ENCODE measurements around the gene KCNJ2.

DNA sequence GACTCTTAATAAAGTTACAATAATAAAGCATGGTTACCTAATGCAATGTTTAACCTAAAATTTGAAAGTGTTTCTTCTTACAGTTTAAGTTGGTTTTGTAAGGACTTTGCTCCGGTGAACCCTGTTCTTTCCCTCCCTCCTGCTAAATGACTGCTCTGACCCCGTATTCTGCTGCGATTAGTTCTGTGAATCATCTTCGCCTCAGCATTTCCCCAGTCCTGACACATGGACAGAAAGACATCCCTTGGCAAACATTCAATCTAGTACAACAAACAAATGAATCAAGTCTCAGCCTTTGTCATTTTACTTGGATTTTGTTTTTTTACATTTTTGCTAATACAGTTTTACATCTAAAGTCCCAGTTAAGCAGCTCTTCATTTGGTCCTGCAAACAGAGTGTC lies 15.4 kb downstream of the KCNJ2 start:
- no peak for TF ChIP-seq POLR2A (IDR thresholded peaks at IDR 0.05)
- TF ChIP-seq, protein P1, sequence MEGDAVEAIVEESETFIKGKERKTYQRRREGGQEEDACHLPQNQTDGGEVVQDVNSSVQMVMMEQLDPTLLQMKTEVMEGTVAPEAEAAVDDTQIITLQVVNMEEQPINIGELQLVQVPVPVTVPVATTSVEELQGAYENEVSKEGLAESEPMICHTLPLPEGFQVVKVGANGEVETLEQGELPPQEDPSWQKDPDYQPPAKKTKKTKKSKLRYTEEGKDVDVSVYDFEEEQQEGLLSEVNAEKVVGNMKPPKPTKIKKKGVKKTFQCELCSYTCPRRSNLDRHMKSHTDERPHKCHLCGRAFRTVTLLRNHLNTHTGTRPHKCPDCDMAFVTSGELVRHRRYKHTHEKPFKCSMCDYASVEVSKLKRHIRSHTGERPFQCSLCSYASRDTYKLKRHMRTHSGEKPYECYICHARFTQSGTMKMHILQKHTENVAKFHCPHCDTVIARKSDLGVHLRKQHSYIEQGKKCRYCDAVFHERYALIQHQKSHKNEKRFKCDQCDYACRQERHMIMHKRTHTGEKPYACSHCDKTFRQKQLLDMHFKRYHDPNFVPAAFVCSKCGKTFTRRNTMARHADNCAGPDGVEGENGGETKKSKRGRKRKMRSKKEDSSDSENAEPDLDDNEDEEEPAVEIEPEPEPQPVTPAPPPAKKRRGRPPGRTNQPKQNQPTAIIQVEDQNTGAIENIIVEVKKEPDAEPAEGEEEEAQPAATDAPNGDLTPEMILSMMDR (IDR thresholded peaks at IDR 0.05), result no peak
